ENCODE measurements around the gene CEMIP. TPM values are rescaled to one million over a fixed set of nuclear protein-coding genes. Genes with fewer than 3 reads are reported as not detected.

The CEMIP gene
- total RNA-seq, 1 experiment from 2014 or later, result 0.03 TPM

DNA sequence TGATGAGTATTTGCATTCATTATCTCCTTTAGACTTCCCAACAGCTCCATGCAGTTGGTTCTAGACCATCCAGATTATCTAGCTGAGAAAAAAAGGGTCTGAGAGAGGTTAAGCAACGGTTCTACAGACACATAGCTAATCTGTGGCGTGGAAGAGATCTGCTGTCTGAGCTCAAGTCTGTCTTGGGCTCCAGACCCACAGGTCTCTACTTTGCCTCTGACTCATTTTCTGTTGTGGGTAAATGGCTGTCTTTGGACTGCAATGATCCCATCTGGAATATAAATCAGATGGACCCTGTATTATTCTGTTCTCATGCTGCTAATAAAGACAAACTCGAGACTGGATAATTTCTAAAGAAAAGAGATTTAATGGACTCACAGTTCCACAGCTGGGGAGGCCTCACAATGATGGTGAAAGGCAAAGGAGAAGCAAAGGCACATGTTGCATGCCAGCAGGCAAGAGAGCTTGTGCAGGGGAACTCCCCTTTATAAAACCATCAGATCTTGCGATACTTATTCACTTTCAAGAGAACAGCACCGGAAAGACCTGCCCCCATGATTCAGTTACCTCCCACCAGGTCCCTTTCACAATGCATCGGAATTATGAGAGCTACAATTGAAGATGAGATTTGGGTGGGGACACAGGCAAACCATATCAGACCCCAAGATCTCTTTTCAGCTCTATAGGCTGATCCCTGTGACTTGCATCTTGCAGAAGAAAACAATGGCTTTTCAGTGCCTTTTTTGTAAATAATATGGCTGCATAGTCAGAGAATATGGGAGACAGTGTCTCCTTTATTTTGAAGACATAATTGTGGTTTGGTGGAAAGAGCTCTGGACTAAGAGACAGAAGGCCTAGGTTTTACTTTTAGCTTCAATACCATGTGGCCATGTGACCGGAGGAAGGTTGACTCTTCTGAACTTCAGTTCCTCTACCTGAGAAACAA, 24.7 kb downstream of the CEMIP start:
- DNase-seq (ENCODE audit: low read depth in 1 of 2, low spot score in 2 of 2), result no peak

DNA sequence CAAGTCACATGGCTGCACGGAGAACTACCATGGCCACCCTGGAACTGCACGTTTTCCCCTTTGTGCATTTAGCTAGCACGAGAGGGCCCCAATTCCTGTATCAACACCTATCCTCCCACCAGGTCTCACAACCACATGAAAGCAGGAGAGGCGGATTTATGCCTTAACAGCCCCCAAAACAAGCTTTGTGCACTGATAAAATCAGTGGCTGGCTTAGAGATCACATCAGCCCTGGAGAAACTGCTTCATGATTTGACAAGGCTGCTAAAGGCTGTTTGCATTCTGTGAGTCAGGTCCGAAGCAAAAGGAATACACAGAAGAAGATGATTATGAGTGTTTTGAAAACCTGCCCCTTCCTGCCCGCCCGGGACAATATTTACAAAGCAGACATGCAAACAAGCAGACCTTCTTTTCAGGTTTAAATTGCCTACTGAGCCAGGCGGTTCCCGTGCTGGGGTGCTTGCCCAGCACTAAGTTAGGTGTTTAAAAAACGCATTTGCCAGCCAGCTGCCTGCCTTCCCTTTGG, 25.9 kb downstream of the CEMIP start:
- DNase-seq (ENCODE audit: low read depth in 1 of 2, low spot score in 2 of 2), result no peak

More for the DNA sequence above, 24.7 kb downstream of the CEMIP start:
- H3K36me3 ChIP-seq, result no peaks in the 10 kb centered on the region
- H3K4me1 ChIP-seq (replicated peaks), result no peaks in the 10 kb centered on the region
- H3K27ac ChIP-seq, result no peak overlapping the region
- no peak overlapping the region for H3K4me3 ChIP-seq
- no peaks in the 10 kb centered on the region for H3K9me3 ChIP-seq (replicated peaks)
- no peaks in the 10 kb centered on the region; the same call in 1 of the 2 replicates for H3K27me3 ChIP-seq (replicated peaks)

DNA sequence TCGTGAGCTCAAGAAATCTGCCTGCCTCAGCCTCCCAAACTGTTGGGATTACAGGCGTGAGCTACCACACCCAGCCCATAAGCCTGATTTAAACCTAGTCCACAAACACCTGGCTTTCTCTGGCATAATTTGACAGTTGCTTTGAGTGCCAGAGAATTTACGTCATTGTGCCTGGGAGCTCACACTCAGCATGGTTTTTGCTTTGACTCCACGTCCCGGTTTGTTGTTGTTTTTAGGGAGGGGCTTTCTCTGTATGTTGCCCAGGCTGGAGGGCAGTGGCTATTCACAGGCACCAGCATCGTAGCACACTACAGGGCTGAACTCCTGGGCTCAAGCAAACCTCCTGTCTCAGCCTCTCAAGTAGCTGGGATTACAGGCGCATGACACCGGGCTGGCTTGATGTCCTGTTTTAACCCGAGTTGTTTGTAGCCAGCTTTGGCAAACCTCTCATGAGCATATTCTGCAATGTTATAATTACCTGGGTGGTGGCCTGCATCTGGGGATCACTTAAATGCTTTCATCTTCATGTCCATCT, 32.7 kb downstream of the CEMIP start:
- Histone ChIP-seq H3K9me3 (replicated peaks) (no peaks in the 10 kb centered on the region), H3K36me3 (no peaks in the 10 kb centered on the region), H3K27ac (no peak overlapping the region), H3K27me3 (replicated peaks) (0 out of 2 replicates have a peak, but pooled peaks cover 2% of the 10 kb centered on the region), H3K4me3 (no peak overlapping the region), H3K4me1 (replicated peaks) (no peaks in the 10 kb centered on the region)
- no peak for DNase-seq (ENCODE audit: low read depth in 1 of 2, low spot score in 2 of 2)

More for the DNA sequence above, 25.9 kb downstream of the CEMIP start:
- Histone ChIP-seq H3K36me3 (no peaks in the 10 kb centered on the region), H3K27ac (no peak overlapping the region), H3K4me3 (no peak overlapping the region), H3K9me3 (replicated peaks) (no peaks in the 10 kb centered on the region), H3K4me1 (replicated peaks) (no peaks in the 10 kb centered on the region), H3K27me3 (replicated peaks) (peaks cover 2% of the 10 kb centered on the region; the same call in 1 of the 2 replicates)

GRCh38 chr15:80815106-80815505, 35.9 kb downstream of the CEMIP start:
- no peaks in the 10 kb centered on the region for H3K27me3 ChIP-seq (replicated peaks)
- no peak for DNase-seq (ENCODE audit: low read depth in 1 of 2, low spot score in 2 of 2)
- H3K36me3 ChIP-seq, result no peaks in the 10 kb centered on the region
- H3K9me3 ChIP-seq (replicated peaks), result no peaks in the 10 kb centered on the region
- no peaks in the 10 kb centered on the region for H3K4me1 ChIP-seq (replicated peaks)
- H3K4me3 ChIP-seq, result no peak overlapping the region
- H3K27ac ChIP-seq, result no peak overlapping the region

DNA sequence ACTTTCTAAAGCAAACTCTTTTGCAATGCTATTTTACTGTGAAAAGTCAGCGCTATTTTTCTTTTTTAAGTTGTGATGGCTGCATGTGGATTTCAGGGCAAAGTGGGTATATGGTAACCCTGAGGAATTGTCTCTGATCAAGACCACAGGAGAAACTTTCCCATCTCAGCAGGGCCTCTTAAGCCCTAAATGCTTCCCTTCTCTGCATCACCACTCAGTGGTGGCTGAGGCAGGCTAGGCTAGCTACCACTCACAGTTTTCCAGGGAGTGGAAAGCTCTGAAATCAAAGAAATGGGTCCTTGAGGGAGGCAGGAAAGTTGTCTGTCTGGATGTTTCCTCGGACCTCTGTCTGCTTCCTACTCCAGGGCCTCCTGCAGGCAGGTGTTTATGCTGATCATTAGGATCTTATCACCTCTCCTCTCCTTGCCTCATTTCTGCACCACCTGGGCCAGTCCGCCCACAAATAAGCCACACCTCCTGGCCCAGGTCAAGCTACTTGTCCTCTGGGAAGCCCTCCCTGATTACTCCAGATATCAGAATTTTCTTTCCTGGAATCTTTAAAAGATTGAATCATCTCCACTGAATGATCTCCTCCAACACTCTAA, 37.0 kb downstream of the CEMIP start:
- H3K27ac ChIP-seq, result no peak overlapping the region
- no peak overlapping the region for H3K4me3 ChIP-seq
- DNase-seq (ENCODE audit: low read depth in 1 of 2, low spot score in 2 of 2), result no peak
- no peaks in the 10 kb centered on the region for H3K9me3 ChIP-seq (replicated peaks)
- H3K4me1 ChIP-seq (replicated peaks), result no peaks in the 10 kb centered on the region
- H3K36me3 ChIP-seq, result no peaks in the 10 kb centered on the region
- H3K27me3 ChIP-seq (replicated peaks), result no peaks in the 10 kb centered on the region

DNA sequence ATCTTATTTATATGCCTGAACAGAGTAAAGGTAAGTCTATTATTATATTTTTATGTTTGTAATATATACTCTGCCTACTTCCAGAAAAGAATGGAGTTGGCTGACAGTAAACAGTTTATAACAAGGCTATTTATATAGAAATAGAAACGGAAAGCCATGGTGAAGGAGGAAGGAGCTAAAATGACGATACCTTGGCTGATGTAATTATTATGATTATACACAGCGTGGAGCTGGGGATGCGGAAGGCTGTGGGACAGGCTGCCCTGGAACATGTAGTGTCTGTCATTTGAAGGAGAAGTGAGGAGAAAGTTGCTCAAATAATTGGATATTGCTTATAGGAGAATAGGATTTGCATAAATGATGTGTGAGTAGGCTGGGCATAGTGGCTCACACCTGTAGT, 37.8 kb downstream of the CEMIP start:
- Histone ChIP-seq H3K9me3 (replicated peaks) (no peaks in the 10 kb centered on the region), H3K4me1 (replicated peaks) (no peaks in the 10 kb centered on the region), H3K27me3 (replicated peaks) (no peaks in the 10 kb centered on the region), H3K27ac (no peak overlapping the region), H3K36me3 (no peaks in the 10 kb centered on the region), H3K4me3 (no peak overlapping the region)
- DNase-seq (ENCODE audit: low read depth in 1 of 2, low spot score in 2 of 2), result no peak

GRCh38 chr15:80817901-80818300, 38.7 kb downstream of the CEMIP start:
- H3K36me3 ChIP-seq, result no peaks in the 10 kb centered on the region
- no peaks in the 10 kb centered on the region for H3K9me3 ChIP-seq (replicated peaks)
- H3K27ac ChIP-seq, result no peak overlapping the region
- no peaks in the 10 kb centered on the region for H3K4me1 ChIP-seq (replicated peaks)
- no peak for DNase-seq (ENCODE audit: low read depth in 1 of 2, low spot score in 2 of 2)
- H3K4me3 ChIP-seq, result no peak overlapping the region
- H3K27me3 ChIP-seq (replicated peaks), result no peaks in the 10 kb centered on the region

- no peak overlapping the region for H3K27ac ChIP-seq
- no peaks in the 10 kb centered on the region for H3K4me1 ChIP-seq (replicated peaks)
- H3K9me3 ChIP-seq (replicated peaks), result no peaks in the 10 kb centered on the region
- H3K27me3 ChIP-seq (replicated peaks), result no peaks in the 10 kb centered on the region
- DNase-seq (ENCODE audit: low read depth in 1 of 2, low spot score in 2 of 2), result no peak
- no peaks in the 10 kb centered on the region for H3K36me3 ChIP-seq
- no peak overlapping the region for H3K4me3 ChIP-seq
Observed at GRCh38 chr15:80819001-80819400, 39.8 kb downstream of the CEMIP start.

GRCh38 chr15:80820092-80820491, 40.9 kb downstream of the CEMIP start:
- DNase-seq (ENCODE audit: low read depth in 1 of 2, low spot score in 2 of 2), result no peak
- H3K4me1 ChIP-seq (replicated peaks), result no peaks in the 10 kb centered on the region
- H3K27me3 ChIP-seq (replicated peaks), result no peaks in the 10 kb centered on the region
- no peak overlapping the region for H3K4me3 ChIP-seq
- H3K36me3 ChIP-seq, result no peaks in the 10 kb centered on the region
- H3K9me3 ChIP-seq (replicated peaks), result no peaks in the 10 kb centered on the region
- H3K27ac ChIP-seq, result no peak overlapping the region

- no peaks in the 10 kb centered on the region for H3K36me3 ChIP-seq
- H3K27ac ChIP-seq, result no peak overlapping the region
- H3K9me3 ChIP-seq (replicated peaks), result no peaks in the 10 kb centered on the region
- no peak for DNase-seq (ENCODE audit: low read depth in 1 of 2, low spot score in 2 of 2)
- no peaks in the 10 kb centered on the region for H3K4me1 ChIP-seq (replicated peaks)
- H3K4me3 ChIP-seq, result no peak overlapping the region
- H3K27me3 ChIP-seq (replicated peaks), result no peaks in the 10 kb centered on the region
Observed at GRCh38 chr15:80822256-80822655, 43.1 kb downstream of the CEMIP start.

DNA sequence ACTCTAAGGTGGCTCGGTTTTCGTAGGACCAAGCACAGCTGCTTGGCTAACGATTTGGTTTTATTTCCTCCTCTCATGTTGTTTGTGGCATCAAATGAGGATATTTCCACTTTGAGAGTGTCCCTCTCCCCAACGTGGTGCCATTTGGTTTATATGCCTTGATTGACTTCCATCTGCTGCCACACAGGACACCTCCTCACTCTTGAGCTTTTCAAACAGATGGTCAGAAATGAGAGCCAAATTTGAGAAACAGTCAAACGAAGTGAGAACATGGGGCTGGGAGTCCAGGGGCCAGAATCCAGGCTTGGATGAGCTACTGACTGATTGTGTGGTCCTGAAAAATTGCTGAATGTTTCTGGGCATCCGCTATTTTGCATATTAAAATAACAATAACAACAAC, 43.5 kb downstream of the CEMIP start:
- no peak overlapping the region for H3K4me3 ChIP-seq
- H3K4me1 ChIP-seq (replicated peaks), result no peaks in the 10 kb centered on the region
- DNase-seq (ENCODE audit: low read depth in 1 of 2, low spot score in 2 of 2), result no peak
- H3K9me3 ChIP-seq (replicated peaks), result no peaks in the 10 kb centered on the region
- no peaks in the 10 kb centered on the region for H3K36me3 ChIP-seq
- H3K27ac ChIP-seq, result no peak overlapping the region
- no peaks in the 10 kb centered on the region for H3K27me3 ChIP-seq (replicated peaks)

- H3K27me3 ChIP-seq (replicated peaks), result no peaks in the 10 kb centered on the region
- no peaks in the 10 kb centered on the region for H3K36me3 ChIP-seq
- no peak for DNase-seq (ENCODE audit: low read depth in 1 of 2, low spot score in 2 of 2)
- no peaks in the 10 kb centered on the region for H3K4me1 ChIP-seq (replicated peaks)
- no peak overlapping the region for H3K4me3 ChIP-seq
- H3K27ac ChIP-seq, result no peak overlapping the region
- no peaks in the 10 kb centered on the region for H3K9me3 ChIP-seq (replicated peaks)
Observed at GRCh38 chr15:80823120-80823519, 44.0 kb downstream of the CEMIP start.

DNA sequence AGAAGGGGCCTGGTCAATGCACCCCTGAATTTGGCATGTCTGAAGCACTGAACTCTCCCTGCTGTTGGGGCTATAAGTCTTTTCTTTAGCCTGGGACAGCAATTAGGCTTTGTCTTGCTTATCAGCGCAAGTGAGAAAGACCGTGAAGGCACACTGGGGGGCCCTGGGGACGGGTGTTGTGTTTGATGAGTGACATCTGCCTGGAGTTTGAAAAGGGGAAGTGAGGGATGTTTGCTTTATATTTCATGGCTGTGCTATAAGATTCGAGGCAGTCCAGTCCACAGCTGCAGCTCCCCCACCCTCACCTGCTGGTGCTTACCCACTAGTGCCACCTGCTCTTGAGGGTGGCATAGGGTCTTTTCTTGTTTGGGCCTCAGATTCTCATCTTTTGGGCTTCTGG, 44.8 kb downstream of the CEMIP start:
- no peak overlapping the region for H3K27ac ChIP-seq
- H3K27me3 ChIP-seq (replicated peaks), result no peaks in the 10 kb centered on the region
- no peaks in the 10 kb centered on the region for H3K4me1 ChIP-seq (replicated peaks)
- H3K4me3 ChIP-seq, result no peak overlapping the region
- no peaks in the 10 kb centered on the region for H3K9me3 ChIP-seq (replicated peaks)
- no peaks in the 10 kb centered on the region for H3K36me3 ChIP-seq
- DNase-seq (ENCODE audit: low read depth in 1 of 2, low spot score in 2 of 2), result no peak

Data from SJSA1 (cell line).